Caki2 (cell line): Measurements from ENCODE around the gene CHAF1B. TPM values are rescaled to one million over a fixed set of nuclear protein-coding genes. Genes with fewer than 3 reads are reported as not detected.
A peak's percentile ranks its signal among the peaks of the same experiment; 100 is the strongest.

ENCODE experiments used
- DNase-seq: peaks from one replicate; pipeline ENCODE4 v3.0.0-alpha.2; 2015; ENCODE audit warnings: low read depth
- in situ Hi-C: cut with HindIII; loops from 2 replicates; pipeline ENCODE4 v1.10.0; 2016; ENCODE audit warnings: low sequenced_read_pairs, low pct_unique_long_range_greater_than_20kb, mixed read lengths
- total RNA-seq: library from RNA; depleted of rRNA; stranded (reverse); fragments of >200 nt; shearing (Covaris generic); gene quantifications from 2 replicates; pipeline ENCODE4 v1.2.3, GENCODE V29; 2014; ENCODE audit warnings: low replicate concordance

The CHAF1B gene
- total RNA-seq, 1 experiment from 2014 or later: 15.7 TPM

- in situ Hi-C loops: no loop called here
- DNase-seq: no peak
These were observed 35.6 kb downstream of the CHAF1B start for GRCh38 chr21:36420571-36421339.

DNA sequence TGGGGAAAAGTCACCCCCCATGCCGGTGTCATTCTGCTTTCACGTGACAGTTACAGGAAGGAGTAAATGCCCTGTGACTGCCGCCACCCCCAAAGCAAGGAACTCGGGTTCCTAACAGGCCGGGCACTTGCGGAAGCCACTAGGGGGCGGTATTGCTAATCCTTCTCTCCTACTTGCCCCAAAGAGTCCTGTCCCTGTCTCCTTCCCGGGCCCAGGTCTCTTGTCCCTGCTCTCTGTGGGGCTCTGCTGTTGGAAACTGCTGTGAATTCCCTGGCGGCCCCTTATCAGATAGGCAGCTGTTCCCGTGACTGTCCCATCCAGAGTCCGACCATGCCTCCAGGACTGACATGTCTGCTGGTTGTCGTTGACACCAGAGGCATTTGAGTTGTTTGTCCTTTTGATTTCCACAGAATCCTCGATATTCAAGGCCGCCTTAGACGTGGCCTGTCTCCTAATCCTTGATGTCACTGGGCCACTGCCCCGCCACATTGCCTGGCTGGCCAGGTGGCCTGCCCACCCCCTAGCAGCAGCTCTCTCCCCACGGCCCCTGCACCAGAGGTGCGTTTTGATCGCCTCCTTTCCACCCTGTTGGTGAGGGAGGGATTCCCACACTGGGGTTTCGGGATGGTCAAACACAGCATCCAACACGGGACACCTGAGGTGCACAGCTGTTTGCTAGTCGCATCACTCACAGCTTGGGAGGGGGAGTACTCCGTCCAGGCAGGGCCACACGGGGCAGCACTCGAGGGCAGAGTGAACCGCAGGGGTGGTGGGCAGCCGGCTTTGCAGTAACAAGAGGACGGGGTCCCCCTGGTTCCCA is 37.3 kb downstream of the CHAF1B start:
- DNase-seq: peak; percentile 47
- in situ Hi-C loops: no loop called here

DNA sequence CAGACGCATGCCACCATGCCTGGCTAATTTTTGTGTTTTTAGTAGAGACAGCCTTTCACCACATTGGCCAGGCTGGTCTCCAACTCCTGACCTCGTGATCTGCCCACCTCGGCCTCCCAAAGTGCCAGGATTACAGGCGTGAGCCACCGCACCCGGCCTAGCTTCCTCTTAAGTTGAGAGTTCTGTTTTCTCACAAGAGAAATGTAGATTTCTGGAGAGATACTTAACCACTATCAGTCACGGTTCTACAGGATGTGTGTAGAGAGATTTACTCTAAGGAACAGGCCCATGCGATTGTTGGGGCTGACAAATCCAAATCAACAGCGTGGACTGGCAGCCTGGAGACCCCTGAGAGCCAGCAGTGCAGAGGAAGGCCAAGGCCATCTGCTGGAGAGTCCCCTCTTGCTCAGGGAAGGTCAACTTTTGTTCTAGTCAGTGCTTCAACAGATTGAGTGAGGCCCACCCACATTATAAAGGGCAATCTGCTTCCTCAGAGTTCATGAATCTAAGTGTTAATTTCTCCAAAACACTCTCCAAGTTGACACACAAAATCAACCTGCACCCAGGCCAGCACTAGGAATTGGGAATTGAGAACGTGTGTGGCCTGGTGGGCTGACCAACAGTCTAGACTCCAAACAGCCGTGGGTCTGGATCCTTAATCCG is 38.7 kb downstream of the CHAF1B start:
- DNase-seq: no peak
- in situ Hi-C loops: no loop called here

DNA sequence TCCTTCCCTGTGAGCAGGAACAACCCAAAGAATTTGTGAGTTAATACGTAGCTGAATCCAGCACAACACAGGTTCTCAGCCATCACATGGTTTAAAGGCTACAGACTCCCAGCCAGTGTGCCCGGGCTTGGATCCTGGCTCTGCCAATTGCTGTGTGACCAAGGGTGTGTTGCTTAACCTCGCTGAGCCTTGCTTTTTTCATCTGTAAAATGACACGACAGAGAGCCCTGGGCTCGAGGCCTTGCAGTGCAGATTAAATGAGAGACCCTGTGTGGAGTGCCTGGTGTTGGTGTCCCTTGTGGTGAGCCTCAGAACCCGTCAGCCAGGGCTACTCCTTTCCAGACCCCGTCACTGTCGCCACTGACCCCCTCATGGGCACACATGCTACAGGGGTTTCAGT is 39.4 kb downstream of the CHAF1B start:
- DNase-seq: no peak
- in situ Hi-C loops: no loop called here

DNA sequence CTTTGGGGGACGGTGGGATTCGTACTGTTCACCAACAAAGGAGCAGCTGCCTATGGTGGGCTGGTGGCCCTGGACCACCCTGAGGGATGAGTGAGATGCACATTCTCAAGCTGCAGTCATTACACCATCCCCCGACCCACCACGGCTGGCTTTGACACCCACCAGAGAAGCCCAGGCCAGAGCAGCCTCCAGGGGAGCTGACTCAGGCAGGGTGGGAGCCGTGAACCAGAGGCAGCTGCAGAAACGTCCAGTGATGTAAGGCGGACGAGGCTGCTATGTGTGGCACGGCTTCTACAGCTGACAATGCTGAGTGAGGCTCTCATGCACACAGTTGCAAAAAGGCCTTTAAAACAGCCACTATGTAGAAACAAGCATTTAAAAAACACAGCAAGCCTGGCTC is 40.1 kb downstream of the CHAF1B start:
- in situ Hi-C loops: no loop called here
- DNase-seq: no peak

DNA sequence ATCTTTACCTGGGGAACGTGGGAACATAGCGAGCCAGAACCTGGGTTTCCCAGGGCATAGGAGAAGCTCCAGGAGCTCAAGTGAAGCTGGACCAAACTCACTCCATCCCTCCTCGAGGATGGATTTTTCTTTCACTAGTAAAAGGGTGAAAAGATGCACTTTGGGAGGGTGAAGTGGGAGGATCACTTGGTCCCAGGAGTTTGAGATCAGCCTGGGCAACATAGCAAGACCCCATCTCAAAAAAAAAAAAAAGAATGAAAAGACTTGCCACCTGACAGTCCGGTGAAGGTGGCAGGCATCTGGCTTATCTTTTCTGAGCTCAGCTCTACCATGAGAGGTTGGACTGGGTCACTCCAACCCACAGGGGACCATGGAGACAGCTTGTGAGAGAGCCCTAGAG is 42.3 kb downstream of the CHAF1B start:
- no peak for DNase-seq
- in situ Hi-C loops: no loop called here

DNA sequence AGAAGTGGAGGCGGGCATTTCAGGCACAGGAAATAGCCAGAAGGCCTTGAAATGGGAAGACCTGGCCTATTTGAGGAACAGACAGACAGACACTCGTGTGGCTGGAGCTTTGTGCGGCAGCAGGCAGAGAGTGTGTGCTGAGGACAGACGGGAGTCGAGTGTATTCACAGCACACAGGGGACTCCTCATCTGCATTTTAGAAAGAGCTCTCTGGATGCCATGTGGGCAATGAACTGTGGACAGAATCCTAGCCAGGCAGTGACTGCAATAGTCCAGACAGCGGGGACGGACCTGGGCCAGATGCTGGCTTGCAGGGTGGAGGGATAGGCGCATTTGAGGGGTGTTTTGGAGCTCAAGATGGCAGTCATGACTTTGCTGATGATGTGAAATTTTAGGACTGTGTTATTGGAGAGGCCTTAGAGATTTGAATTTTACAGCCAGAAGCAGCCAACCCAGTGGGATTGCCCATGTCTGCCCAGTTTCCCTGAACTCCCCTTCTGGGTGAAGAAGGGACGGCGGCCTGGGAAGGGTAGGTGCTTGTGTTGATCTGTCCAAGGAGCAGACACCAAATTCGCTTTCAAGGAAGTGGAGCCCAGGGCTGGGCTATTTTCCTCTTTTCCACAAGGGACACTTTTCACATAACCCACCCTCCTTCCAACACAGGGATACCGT is 43.7 kb downstream of the CHAF1B start:
- peak; percentile 82 for DNase-seq
- in situ Hi-C loops: no loop called here

- peak; percentile 97 for DNase-seq
- in situ Hi-C loops: no loop called here
These were observed 44.9 kb downstream of the CHAF1B start for GRCh38 chr21:36429947-36430546.

DNA sequence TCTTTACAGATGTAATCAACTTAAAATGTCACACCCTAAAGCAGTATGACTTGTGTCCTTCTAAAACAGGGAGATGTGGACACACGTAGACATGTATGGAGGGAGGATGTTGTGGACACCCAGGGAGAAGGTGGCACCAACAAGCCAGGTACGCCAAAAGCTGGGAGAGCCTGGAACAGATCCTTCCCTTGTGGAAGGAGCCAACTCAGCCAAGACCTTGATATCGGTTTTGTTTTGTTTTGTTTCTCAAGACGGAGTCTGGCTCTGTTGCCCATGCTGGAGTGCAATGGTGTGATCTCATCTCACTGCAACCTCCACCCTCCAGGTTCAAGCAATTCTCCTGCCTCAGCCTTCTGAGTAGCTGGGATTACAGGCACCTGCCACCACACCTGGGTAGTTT is 45.6 kb downstream of the CHAF1B start:
- in situ Hi-C loops: no loop called here

DNA sequence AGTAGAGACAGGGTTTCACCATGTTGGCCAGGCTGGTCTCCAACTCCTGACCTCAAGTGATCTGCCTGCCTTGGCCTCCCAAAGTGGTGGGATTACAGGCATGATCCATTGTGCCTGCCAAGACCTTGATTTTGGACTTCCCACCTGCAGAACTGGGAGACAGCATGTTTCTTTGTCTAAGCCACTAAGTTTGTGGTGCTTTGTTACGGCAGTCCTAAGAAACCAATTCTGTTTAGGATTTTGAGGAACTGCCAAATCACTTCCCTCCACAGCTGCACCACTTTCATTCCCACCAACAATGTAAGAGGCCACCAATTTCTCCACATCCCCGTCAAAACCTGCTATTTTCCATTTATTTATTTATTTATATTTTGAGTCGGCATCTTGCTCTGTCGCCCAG is 46.1 kb downstream of the CHAF1B start:
- no peak for DNase-seq
- in situ Hi-C loops: no loop called here

More for the DNA sequence above, 45.6 kb downstream of the CHAF1B start:
- DNase-seq: peak; percentile 44

DNA sequence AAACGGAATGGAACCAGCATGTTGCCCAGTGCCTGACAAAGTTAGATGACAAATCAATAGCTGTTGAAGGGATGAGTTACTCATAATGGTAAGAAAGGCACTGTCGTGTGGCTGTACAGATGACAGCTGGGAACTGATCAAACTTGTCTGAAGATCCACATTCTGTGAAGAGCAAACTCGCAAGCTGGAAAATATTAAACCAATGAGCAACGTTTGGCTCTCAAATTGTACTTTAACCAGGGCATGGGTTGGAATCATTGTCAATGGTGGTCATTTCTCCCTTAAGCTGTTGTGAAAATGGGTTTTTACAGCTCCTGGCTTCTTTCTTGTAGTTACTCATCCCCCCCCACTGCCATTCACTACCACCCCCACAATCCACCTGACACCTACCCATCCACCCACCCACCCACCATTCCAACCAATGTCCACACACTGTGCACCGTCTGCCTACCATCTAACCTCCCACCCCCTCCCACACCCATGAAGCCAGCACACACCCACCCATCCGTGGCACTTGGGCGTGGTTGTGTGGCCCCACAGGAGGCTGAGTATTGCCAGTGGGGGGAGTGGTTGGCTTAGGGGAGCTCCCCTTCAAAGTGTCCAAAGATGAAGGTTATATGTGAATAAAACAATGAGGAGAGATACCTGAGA is 48.0 kb downstream of the CHAF1B start:
- in situ Hi-C loops: no loop called here
- peak; percentile 27 for DNase-seq

DNA sequence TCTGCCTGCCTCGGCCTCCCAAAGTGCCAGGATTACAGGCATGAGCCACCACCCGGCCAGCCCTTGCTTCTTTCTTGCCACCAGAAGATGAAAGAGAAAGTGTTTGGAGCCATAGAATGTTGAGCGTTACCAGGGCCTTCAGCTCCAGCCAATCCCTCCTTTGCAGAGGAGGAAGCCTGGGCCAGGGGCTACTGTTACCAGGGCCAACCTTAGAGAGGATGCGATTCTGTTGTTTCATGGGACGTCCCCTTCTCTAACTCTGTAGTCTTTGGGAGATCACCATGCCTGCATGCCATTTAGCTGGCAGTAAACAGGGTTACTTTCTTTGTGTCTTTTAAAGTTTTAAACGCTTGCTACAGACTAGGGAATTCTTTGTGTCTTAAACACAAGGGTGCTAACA is 49.0 kb downstream of the CHAF1B start:
- DNase-seq: no peak
- in situ Hi-C loops: no loop called here

- in situ Hi-C loops: no loop called here
- DNase-seq: no peak
These were observed 51.9 kb downstream of the CHAF1B start for GRCh38 chr21:36436829-36437744.

- in situ Hi-C loops: no loop called here
- DNase-seq: no peak
These were observed 52.5 kb downstream of the CHAF1B start for GRCh38 chr21:36437745-36438128.

DNA sequence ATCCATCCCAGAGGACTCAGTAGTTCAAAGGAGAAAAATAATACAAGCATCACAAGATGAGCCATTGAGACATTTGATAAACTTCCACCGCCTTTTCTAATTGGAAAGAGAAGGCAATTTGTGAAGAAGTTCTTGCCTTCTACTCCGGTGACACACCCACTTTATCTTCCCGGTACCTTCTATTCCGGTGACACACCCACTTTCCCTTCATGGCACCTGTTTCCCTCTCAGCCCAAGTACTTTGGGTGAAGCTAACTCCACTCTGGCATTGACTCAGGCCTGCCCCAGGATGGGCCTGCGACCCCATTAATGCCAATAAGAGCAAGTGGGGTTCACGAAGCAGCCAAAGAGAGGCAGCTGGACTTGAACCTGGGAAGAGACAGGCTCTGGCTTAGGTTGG is 56.5 kb downstream of the CHAF1B start:
- in situ Hi-C loops: no loop called here
- DNase-seq: no peak

- in situ Hi-C loops: no loop called here
- DNase-seq: no peak
These were observed 61.1 kb downstream of the CHAF1B start for GRCh38 chr21:36446301-36446700.

DNA sequence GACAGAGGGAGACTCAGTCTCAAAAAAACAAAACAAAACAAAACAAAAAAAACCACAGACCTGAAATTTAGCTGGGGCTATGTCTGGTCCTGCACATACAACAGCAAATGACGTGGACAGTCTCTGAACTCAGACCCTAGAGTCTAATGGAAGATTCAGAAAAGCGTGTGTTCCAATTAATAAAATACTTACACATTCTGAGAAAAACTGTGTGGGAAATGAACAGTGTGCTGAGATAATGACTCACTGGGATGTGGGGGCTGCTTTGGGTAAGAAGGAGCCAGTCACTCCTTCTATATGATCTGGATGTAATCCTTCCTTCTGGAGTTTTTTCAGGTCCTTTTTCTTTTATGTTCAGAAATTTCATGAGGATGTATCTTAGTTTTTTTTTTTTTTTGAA is 65.3 kb downstream of the CHAF1B start:
- in situ Hi-C loops: no loop called here
- DNase-seq: no peak
